ENCODE data around the gene PRIMPOL.

Gene PRIMPOL

GRCh38 chr4:184744236-184744635, 94.7 kb downstream of the PRIMPOL start:
- DNase-seq: no peak
- intact Hi-C loops (cut with DNase I): loop anchor here (10.0 kb wide), 2 partner anchors 261 to 351 kb away; no protein-coding TSS in a partner anchor
